GM19463 (cell line): Measurements from ENCODE around the gene RPS17.
A peak's percentile ranks its signal among the peaks of the same experiment; 100 is the strongest.
"Not testable (repeated sequence)": the region's sequence is repeated elsewhere in the genome, so short reads cannot be mapped to it uniquely, and the experiment has no call there.

Experiments used
- ATAC-seq: cut with Tn5 transposase; IDR thresholded peaks from one replicate; pipeline ENCODE4 v1.9.1; 2021; ENCODE audit warnings: mild to moderate bottlenecking, moderate library complexity; ENCODE audit not compliant: unreplicated experiment

Gene RPS17

GRCh38 chr15:82530006-82530405, 10.3 kb downstream of the RPS17 start:
- ATAC-seq: no peak

GRCh38 chr15:82513587-82513986, 26.7 kb downstream of the RPS17 start:
- not testable (repeated sequence) for ATAC-seq

GRCh38 chr15:82507693-82508092, 32.6 kb downstream of the RPS17 start:
- ATAC-seq: not testable (repeated sequence)

- not testable (repeated sequence) for ATAC-seq
Measured at GRCh38 chr15:82507087-82507486, 33.2 kb downstream of the RPS17 start.

GRCh38 chr15:82505842-82506241, 34.4 kb downstream of the RPS17 start:
- ATAC-seq: not testable (repeated sequence)

GRCh38 chr15:82504074-82504473, 36.2 kb downstream of the RPS17 start:
- not testable (repeated sequence) for ATAC-seq

- ATAC-seq: peak; percentile 69
Measured at GRCh38 chr15:82502700-82503339, 37.4 kb downstream of the RPS17 start.

GRCh38 chr15:82500772-82501171, 39.5 kb downstream of the RPS17 start:
- ATAC-seq: not testable (repeated sequence)

GRCh38 chr15:82497978-82498377, 42.3 kb downstream of the RPS17 start:
- ATAC-seq: not testable (repeated sequence)

GRCh38 chr15:82488250-82488649, 52.0 kb downstream of the RPS17 start:
- not testable (repeated sequence) for ATAC-seq

GRCh38 chr15:82487045-82487444, 53.2 kb downstream of the RPS17 start:
- not testable (repeated sequence) for ATAC-seq
